NT2/D1 (cell line): ENCODE results near the gene MFAP2.

Experiments used
- YY1 ChIP-seq: IDR thresholded peaks from 2 replicates; pipeline ENCODE4 v1.6.1; 2011; ENCODE audit not compliant: insufficient read length, insufficient read depth
- ZNF274 ChIP-seq: IDR thresholded peaks from 2 replicates; pipeline ENCODE4 v1.6.1; 2011; ENCODE audit warnings: mild to moderate bottlenecking, low read depth, low read length

DNA sequence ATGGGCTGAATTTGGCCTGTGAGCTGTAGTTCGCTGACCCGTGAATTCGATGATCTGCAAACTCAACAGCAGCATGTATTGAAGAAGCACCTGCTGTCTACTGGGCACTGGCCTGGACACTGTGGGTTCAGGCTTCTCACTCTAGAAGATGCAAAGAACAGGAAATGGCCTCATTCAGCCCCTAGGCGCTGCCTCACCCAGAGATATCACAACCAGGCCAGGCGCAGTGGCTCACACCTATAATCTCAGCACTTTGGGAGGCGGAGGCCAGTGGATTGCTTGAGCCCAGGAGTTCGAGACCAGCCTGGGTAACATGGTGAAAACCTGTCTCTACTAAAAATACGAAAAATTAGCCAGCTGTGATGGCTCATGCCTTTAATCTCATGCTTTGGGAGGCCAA is 23.6 kb downstream of the MFAP2 start:
- no peak for TF ChIP-seq YY1
- no peak for TF ChIP-seq ZNF274
